ENCODE measurements around the gene YWHAB.

GRCh38 chr20:44918342-44918741, 32.8 kb downstream of the YWHAB start:
- TF ChIP-seq CTCF (IDR thresholded peaks at IDR 0.05; ENCODE audit: low read depth, low read length): no peak
- no peak for TF ChIP-seq POLR2A (IDR thresholded peaks at IDR 0.05; ENCODE audit: extremely low read depth, insufficient read length)
